Posterior cingulate gyrus (tissue), 11 donors: ENCODE measurements around the gene LIMS2.

Experiments used
- DNase-seq, 10 donors: peaks; one replicate each; pipeline versions ENCODE4 v3.0.0 to v3.0.0-alpha.2; 2020 to 2021; ENCODE audit warnings: mixed read lengths in 3 of 10
- intact Hi-C: fragments of 100-400 bp; cut with DNase I; formaldehyde crosslinking; loops from one replicate; pipeline ENCODE4 v1.15.1; 2023

The LIMS2 gene

GRCh38 chr2:127592761-127593227, 82.5 kb downstream of the LIMS2 start:
- intact Hi-C loops = loop anchor here (5.0 kb wide), 1 partner anchor 105 kb away; no protein-coding TSS in a partner anchor
- peak in 2 of 10 donors; percentile 74 to 78 for DNase-seq

- intact Hi-C loops = loop anchor here (1.0 to 5.0 kb wide), 2 partner anchors 58 to 106 kb away; no protein-coding TSS in a partner anchor
- peak in 7 of 10 donors; percentile 37 to 93 (median 64) for DNase-seq
Observed at GRCh38 chr2:127591221-127591923, 84.0 kb downstream of the LIMS2 start.

GRCh38 chr2:127590386-127591190, 84.7 kb downstream of the LIMS2 start:
- peak in 2 of 10 donors; percentile 55 to 77 for DNase-seq
- intact Hi-C loops = loop anchor here (1.0 to 5.0 kb wide), 2 partner anchors 59 to 107 kb away; no protein-coding TSS in a partner anchor

- DNase-seq = peak in 1 of 10 donors; percentile 49
- intact Hi-C loops = loop anchor here (5.0 kb wide), 1 partner anchor 107 kb away; no protein-coding TSS in a partner anchor
Observed at GRCh38 chr2:127589841-127590240, 85.5 kb downstream of the LIMS2 start.

GRCh38 chr2:127589358-127589757, 86.0 kb downstream of the LIMS2 start:
- DNase-seq = peak in 2 of 10 donors; percentile 47
- intact Hi-C loops = no loop called here
